ENCODE measurements around the gene LGALS9. TPM values are rescaled to one million over a fixed set of nuclear protein-coding genes. Genes with fewer than 3 reads are reported as not detected.
"Not testable (repeated sequence)": the region's sequence is repeated elsewhere in the genome, so short reads cannot be mapped to it uniquely, and the experiment has no call there.

The LGALS9 gene
- total RNA-seq, 1 donor from 2014 or later, result 46.4 TPM

DNA sequence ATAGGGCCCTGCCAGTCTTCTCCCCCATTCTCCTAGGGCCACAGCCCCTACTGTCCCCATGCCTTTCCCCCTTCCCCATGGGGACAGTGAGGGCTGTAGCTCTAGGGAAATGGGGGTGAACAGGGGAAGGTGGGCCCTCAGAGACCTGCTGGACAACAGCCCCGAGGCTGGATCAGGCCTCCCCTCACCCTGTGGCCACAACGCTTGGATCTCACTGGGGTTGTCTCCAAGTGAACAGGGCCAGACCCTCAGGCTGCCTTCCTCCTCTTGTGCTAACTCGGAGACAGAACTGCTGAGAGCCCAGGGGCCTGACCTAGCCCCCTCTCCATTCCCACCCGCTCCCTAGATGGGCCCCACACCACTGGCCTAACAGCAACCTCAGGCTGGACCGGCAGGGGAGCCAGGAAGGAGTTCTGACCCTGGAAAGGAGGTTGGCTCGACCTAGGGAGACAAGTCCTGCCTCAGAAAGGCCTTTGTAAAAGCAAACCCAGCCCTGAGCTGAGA, 41.0 kb downstream of the LGALS9 start:
- intact Hi-C loops (cut with micrococcal nuclease); H3K4me3 Mint-ChIP-seq; DNase-seq; H3K27ac Mint-ChIP-seq; H3K27me3 Mint-ChIP-seq; H3K4me1 Mint-ChIP-seq; H3K36me3 Mint-ChIP-seq (ENCODE audit: low read depth); H3K9me3 Mint-ChIP-seq: not testable (repeated sequence)

DNA sequence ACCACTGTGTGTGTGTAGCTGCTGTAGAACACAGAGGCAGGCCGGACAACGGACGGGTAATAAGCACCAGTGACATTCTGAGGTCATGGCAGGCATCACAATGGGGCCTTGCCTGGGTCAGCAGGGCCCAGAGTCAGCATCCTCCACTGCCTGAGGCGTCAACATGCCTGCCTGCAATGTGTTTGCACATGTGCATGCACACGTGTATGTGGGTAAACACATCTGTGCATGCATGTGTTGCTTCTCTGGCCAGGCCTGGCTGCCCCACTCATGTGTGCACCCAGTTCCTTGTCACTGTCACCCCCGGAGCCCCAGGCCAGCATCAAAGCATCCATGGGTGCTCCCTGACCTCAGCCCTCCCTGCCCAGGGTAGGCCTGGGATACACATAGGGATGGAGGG, 43.3 kb downstream of the LGALS9 start:
- no peak overlapping the region for H3K27ac Mint-ChIP-seq
- no peak overlapping the region for H3K4me3 Mint-ChIP-seq
- no peaks in the 10 kb centered on the region for H3K9me3 Mint-ChIP-seq
- DNase-seq, result no peak
- intact Hi-C loops (cut with micrococcal nuclease), result no loop called here
- H3K27me3 Mint-ChIP-seq, result peaks cover 9% of the 10 kb centered on the region
- H3K4me1 Mint-ChIP-seq, result no peaks in the 10 kb centered on the region
- no peaks in the 10 kb centered on the region for H3K36me3 Mint-ChIP-seq (ENCODE audit: low read depth)

DNA sequence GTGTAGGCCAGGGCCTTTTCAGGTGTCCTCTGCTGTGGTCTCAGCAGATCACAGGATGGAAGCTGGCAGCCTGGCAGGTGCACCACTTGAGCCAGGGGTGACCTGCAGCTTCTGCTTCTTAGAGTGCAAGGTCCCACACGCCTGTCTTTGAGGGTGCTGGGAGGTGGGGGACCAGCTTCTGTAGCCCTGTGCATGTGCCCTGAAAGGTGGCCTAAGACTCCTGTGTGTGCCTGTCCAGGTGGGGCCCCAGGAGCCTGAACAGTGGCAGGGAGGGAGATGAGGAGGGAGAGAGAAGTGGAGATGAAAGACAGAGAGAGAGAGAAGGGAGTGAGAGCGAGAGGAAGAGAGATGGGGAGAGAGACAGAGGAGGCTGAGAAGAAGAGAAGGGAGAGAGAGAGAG, 46.2 kb downstream of the LGALS9 start:
- no peaks in the 10 kb centered on the region for H3K9me3 Mint-ChIP-seq
- intact Hi-C loops (cut with micrococcal nuclease), result no loop called here
- no peaks in the 10 kb centered on the region for H3K4me1 Mint-ChIP-seq
- no peak for DNase-seq
- no peaks in the 10 kb centered on the region for H3K36me3 Mint-ChIP-seq (ENCODE audit: low read depth)
- H3K27me3 Mint-ChIP-seq, result peaks cover 13% of the 10 kb centered on the region
- no peak overlapping the region for H3K27ac Mint-ChIP-seq
- H3K4me3 Mint-ChIP-seq, result no peak overlapping the region

GRCh38 chr17:27686322-27686721, 55.3 kb downstream of the LGALS9 start:
- H3K4me1 Mint-ChIP-seq, result not testable (repeated sequence)

DNA sequence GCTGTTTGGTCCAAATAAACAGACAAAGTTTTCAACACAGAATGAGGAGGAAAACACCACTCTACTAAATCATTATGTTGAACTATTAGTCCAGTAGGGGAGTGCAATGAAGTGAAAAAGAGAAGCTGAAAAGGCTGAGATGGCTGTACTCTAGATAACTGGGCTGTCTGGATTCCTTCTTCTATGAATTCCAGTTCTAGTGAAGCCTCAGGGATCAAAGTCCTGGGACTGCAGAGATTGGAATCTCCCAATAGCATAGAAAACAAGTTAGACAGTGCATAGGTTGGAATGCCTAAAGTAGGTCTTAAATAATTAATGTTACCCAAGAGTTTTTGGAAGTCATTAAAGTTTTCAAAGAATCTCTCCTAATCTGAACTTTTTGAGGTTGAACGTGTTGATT, 59.9 kb downstream of the LGALS9 start:
- H3K4me1 Mint-ChIP-seq, result no peaks in the 10 kb centered on the region
- H3K36me3 Mint-ChIP-seq (ENCODE audit: low read depth), result peaks cover 2% of the 10 kb centered on the region
- peaks cover 26% of the 10 kb centered on the region for H3K9me3 Mint-ChIP-seq
- H3K27ac Mint-ChIP-seq, result no peak overlapping the region
- H3K4me3 Mint-ChIP-seq, result no peak overlapping the region
- peaks cover 4% of the 10 kb centered on the region for H3K27me3 Mint-ChIP-seq
- intact Hi-C loops (cut with micrococcal nuclease), result no loop called here
- DNase-seq, result no peak

More at GRCh38 chr17:27686322-27686721, 55.3 kb downstream of the LGALS9 start:
- H3K27me3 Mint-ChIP-seq; H3K4me3 Mint-ChIP-seq; intact Hi-C loops (cut with micrococcal nuclease); DNase-seq; H3K9me3 Mint-ChIP-seq; H3K36me3 Mint-ChIP-seq (ENCODE audit: low read depth); H3K27ac Mint-ChIP-seq: not testable (repeated sequence)

DNA sequence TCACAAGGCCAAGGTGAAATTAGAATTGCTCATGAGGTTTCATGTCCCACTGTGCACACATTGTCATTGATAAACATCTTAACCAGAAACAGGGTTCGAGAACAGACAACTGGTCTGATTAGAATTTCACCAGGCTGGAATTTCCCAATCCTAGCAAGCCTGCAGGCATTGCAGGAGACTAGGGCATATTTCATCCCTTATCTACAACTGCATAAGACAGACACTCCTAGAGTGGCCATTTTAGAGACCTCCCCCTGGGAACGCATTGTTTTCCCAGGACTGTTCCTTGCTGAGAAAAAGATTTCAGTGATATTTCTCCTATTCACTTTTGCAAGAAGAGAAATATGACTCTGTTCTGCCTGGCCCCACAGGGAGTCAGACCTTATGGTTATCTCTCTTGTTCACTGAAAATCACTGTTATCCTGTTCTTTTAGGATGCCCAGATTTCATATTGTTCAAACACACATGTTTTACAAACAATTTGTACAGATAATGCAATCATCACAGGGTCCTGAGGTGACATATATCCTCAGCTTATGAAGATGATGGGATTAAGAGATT, 64.3 kb downstream of the LGALS9 start:
- H3K27ac Mint-ChIP-seq; DNase-seq; intact Hi-C loops (cut with micrococcal nuclease); H3K36me3 Mint-ChIP-seq (ENCODE audit: low read depth); H3K4me3 Mint-ChIP-seq; H3K27me3 Mint-ChIP-seq; H3K4me1 Mint-ChIP-seq: not testable (repeated sequence)
- peaks cover 37% of the 10 kb centered on the region for H3K9me3 Mint-ChIP-seq

Other genes with a start within 250 kb of the LGALS9 start
- 104 TPM in 2 replicates for gene KSR1, start 174.7 kb upstream of the LGALS9 start, total RNA-seq
- gene NOS2, start 169.3 kb downstream of the LGALS9 start, total RNA-seq, result 0.05 TPM in 1 of 2 replicates, not detected in the other

All from activated CD4-positive, alpha-beta T cell treated with anti-CD3 and anti-CD28 coated beads, Interleukin-2, amount 10 ng/mL, durations not matched to agents 24 days and 14 days (primary cell).